IPS-11a (cell line): ENCODE data around the gene ARMCX5.

Experiments used
- H3K4me3 ChIP-seq: one replicate; pipeline ENCODE4 v1.5.1; 2013; ENCODE audit warnings: low read depth, low read length, control low read depth

ARMCX5 gene

DNA sequence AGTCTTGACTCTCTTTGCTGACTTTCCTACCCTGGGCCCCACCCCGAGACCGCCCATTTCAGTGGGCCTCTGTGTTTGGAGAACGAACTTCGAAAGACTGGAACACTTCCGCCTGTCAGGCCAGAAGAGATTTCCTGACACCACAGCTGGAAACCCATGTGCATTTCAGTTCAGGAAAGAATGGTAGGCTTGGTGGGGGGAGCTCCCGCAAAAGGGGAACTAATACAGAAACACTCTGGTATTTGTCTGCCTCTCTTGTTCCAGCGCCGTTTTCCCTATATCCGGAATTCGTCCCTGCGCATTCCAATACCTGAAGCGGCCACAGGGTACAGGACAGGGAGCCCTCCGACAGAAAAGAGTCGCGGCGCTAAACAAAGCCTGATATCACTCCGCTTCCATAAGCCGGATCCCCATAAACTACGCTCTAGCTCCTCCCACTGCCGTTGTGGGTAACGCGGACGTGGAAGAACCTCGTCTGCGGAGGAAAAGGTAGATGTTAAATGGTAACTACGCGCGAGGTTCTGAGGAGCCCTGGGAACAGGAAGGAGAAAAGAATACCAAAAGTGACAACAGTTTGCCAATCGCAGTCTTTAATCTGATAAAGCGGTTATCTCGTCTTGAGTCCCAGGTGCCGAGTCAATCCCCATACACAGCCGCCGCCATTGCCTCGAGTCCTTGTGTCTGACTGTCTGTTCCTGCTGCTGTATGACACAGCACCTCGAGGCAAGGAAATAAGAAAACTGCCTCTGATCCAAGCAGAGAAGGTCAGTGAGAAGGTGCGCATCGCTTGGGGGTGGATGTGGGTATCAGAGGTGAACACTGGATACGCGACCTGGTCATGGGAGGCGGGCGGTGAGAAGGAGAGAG, at the start of gene ARMCX5:
Gene ARMCX5 (plus strand): TSS at position 432 of the 867 bp plus-strand sequence. CDS start 2,627 bp downstream, outside the sequence.
- H3K4me3 ChIP-seq: peak within 1 kb of the TSS; percentile 77

DNA sequence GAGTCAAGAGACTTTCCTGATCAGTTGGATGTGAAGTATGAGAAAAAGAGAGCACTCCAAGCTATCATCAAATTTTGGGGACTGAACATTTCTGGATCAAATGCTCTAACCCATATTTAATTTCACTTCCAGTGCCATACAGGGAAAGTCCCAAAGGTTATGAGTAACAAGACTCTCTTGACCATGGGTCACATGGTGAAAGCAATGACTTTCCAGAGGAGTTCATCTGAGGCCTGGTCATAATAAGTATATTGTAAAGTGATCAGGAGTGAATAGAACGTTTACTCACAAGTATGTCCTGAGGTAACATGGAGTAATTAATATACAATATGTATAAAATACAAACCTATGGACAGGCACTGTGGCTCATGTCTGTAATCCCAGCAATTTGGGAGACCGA, 40.7 kb upstream of the ARMCX5 start:
- no peak overlapping the region for H3K4me3 ChIP-seq

DNA sequence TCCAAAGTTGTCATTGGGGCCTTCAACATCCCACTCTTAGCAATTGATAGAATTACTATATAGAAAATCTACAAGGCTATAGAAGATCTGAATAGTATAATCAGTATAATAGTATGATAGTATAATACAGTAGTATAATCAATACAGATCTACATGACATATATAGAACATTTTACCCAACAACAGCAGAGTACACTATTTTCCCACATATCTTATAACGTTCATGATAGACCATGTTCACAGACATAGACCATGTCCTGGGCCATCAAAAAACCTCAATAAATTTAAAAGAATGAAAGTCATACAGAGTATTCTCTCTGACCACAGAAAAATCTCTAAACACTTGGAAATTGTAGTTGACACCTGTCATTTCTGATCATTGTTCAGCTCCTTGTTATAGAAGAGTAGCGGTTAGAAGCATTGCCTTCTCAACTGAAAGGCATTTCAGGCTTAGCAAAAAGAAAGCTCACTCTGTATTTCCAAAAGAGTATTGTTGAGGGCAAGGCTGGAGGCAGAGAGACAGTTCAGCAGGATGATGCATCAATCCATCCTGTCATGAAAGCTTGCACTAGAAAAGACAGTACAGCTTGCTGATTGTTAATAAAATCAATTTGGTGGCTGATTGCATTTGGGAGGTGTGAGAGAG, 38.8 kb upstream of the ARMCX5 start:
- H3K4me3 ChIP-seq: no peak overlapping the region

DNA sequence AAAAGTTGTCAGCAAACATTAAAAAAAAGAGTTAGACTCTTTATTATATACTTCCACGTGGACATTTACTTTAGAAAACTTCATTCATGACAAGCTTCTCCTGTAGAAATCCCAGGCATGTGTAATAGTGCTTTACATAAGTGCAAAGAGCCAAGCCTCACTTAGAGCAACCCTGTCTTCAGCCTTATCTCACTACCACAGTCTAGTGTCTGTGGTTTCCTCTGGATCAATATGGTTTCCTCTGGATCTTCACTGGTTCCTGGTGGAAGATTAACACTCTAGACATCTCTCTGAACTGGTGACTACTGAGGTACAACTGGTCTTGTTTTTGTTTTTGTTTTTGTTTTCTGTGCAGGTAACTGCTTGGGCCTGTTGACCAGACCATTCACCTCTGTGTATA, 18.4 kb upstream of the ARMCX5 start:
- H3K4me3 ChIP-seq: no peak overlapping the region

DNA sequence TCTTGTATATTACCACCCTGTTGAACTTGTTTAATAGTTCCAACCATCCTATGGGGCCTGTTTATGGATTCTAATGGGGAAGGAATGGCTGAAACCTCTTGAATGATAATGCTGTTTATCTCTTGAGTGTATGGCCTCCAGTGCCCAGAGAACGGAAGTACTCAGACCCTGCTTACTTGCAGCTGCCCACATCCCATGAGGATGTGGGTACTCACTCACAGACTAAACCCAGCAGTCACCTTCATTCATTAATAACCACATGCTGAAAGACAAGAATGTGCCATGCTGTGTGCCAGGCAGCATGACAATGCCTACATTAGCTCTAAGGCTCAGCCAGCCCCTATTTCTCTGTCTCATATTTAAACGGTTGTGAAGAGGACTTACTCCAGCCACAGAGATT, 5.9 kb upstream of the ARMCX5 start:
- no peak overlapping the region for H3K4me3 ChIP-seq

DNA sequence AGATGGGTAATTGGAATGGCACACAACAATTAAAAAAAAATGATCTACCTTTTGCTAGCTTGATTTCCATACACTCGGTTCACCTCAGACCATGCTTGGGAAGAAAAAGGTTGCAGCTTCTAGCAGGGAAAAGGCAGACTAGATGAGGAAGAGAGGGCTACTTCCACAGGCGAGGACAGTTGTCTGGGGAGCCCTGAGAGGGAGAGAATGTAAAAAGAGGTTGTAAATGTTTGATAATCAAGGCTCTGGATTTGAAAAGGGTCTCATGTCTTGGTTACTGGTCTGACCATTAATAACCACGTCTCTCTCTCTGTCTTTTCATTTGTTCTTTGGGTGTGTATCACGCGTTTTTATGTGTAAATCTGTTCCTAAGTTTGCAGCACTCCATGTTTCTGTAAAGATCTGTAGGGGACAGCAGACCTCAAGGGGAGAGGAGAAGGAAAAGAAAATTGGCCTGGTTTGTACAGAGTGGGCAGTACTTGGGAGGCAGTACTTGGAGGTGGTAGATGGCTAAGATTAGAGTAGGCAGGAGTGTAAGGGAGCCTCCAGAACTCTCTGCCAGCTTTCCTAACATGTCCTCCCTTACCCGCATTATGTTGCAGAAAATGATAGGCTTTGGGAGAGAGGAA, 750 bp downstream of the ARMCX5 start:
- peak overlapping the region; percentile 77 for H3K4me3 ChIP-seq

DNA sequence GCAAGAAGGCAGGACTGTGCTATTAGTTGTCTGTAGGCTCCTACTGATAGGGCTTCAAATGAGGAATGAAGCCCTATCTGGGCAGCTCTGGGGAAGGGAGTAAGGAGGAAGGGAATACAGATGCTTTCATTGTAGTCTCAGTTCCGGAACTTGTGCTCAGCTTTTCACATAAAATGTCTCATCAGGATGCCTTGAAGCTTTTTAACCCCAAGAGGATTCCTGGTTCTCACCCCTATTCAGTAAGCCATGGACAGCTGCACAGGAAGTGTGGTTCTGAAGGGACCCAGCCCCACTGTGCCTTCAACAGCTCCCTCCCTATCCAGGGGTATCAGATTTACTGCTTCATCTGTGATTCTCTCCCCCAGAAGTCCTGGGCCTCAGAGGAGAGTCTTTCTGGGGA, 5.0 kb downstream of the ARMCX5 start:
- H3K4me3 ChIP-seq: no peak overlapping the region

DNA sequence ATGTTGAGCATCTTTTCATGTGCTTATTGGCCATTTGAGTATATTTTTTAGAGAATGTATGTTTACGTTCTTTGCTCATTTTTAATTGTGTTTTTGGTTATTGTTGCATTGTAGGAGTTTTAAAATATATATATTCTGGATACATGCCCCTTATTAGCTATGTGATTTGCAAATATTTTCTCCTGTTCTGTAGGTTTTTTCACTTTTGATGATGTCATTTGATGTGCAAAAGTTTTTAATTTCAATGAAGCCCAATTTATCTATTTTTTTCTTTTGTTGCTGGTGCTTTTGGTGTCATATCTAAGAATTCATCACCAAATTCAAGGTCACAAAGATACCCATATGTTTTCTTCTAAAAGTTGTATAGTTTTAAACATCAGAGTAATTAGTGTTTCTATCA, 6.8 kb downstream of the ARMCX5 start:
- H3K4me3 ChIP-seq: no peak overlapping the region

DNA sequence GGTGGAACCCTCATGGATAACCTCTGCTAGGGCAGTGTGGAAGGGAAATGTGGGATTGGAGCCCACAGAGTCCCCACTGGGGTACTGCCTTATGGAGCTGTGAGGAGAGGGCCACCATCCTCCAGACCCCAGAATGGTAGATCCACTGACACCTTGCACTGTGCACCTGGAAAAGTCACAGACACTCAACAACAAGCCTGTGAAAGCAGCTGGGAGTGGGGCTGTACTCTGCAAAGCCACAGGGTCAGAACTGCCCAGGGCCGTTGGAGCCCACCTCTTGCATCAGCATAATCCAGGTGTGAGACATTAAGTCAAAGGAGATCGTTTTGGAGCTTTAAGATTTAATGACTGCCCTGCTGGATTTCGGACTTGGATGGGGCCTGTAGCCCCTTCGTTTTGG, 11.6 kb downstream of the ARMCX5 start:
- H3K4me3 ChIP-seq: no peak overlapping the region

DNA sequence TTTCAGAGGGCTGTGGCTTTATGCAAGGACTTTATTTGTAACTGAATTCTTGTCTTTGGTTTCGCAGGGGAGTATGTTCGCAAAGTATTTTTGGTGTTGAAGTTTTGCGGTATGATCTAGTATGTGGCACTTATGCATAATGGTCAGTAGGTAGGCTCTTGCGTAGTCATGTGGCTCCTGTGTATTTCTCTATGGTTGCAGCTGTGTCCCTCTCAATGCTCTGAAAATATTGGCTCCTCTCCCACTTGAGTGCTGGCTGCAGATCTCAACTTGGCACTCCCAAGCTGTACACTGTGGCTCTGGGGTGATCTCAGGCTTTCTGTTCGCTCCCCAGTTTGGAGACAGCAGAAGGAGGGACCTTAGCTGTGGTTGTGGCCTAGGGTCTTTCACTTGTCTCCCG, 24.8 kb downstream of the ARMCX5 start:
- H3K4me3 ChIP-seq: no peak overlapping the region

DNA sequence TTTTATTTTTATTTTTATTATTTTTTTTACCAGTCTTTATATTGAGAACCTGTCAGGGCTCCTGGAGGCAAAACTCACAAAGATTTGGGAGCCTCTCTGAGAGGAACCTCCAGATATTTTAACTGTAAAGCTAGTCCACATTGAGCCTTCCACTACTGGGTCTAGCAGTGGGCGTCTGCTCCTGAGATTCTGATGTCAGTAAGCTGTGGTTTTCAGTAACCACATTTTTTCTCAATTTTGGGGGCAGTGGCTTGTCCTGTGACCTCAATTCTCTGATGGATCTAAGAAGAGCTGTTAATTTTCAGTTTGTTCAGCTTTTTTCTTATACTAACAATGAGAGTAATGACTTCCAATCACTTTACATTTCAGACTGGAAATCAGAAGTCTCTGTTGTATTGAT, 28.3 kb downstream of the ARMCX5 start:
- H3K4me3 ChIP-seq: no peak overlapping the region

DNA sequence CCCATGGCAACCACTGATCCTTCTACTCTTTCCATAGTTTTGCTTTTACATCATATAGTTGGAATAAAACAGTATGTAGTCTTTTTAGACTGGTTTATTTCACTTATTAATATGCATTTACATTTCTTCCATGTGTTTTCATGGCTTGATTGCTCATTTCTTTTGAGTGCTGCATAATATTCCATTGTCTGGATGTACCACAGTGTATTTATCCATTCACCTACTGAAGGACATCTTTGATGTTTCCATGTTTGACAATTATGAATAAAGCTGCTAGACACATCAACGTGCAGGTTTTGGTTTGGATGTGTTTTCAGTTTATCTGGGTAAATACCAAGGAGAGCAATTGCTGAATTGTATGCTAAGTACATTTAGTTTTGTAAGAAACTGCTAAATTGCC, 38.2 kb downstream of the ARMCX5 start:
- no peak overlapping the region for H3K4me3 ChIP-seq

DNA sequence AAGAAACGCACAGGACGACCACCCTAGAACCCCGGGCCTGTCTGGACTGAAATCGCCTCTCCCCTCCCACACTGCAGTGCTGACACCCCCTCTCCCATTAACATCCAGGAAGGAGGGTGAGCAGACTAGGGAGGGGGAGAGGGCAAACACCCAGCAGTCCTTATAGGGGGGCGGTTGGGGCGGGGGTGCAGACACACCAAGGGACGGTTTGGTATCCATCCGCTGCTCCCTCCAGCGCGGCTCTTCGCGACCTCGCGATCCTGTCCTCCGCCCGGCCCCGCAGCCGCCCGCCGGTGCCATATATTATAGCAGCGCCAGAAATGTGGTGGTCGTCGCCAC, 51.6 kb downstream of the ARMCX5 start:
- peak overlapping the region; percentile 35 for H3K4me3 ChIP-seq

DNA sequence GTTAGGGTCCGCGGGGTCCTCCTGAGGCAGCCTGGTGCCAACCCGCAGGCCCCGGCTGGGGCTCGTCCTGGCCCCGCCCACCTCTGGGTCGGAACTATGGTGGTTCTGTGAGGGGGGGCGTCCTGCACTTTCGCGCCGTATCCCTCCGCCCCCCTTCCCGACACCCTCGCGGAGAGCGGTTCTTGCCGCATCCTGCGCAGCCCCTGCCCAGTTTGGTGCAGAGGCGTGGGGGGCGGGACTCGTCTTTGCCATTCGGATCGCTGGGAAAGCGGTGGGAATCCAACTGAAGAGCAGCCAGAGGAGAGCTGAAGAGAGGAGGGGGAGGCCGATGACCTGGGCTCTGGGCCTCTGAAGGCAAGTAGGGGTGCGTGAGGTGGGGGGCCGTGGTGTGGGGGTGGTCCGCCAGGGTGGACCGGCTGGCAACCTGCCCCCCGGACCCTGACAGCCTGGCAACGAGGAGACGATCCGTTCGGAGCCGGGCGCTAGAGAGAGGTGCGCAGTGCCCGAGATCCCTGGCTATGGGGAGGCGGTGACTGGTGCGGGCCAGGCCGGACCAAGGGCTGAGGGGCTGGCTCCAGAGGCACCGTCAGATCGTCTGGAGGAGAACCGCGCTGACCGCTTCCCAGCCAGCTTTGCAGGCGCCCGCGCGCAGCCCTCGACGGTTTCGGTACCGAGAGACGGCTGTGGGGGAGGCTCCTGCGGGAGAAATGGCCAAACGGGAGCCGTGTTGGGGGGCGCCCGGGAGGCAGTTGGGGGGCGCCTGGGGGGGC, 52.1 kb downstream of the ARMCX5 start, which contains the start of gene GPRASP1:
Gene GPRASP1 (plus strand): TSS at position 242 of the 770 bp plus-strand sequence. CDS start 2,431 bp downstream, outside the sequence.
- peak within 1 kb of the TSS; percentile 35 for H3K4me3 ChIP-seq

DNA sequence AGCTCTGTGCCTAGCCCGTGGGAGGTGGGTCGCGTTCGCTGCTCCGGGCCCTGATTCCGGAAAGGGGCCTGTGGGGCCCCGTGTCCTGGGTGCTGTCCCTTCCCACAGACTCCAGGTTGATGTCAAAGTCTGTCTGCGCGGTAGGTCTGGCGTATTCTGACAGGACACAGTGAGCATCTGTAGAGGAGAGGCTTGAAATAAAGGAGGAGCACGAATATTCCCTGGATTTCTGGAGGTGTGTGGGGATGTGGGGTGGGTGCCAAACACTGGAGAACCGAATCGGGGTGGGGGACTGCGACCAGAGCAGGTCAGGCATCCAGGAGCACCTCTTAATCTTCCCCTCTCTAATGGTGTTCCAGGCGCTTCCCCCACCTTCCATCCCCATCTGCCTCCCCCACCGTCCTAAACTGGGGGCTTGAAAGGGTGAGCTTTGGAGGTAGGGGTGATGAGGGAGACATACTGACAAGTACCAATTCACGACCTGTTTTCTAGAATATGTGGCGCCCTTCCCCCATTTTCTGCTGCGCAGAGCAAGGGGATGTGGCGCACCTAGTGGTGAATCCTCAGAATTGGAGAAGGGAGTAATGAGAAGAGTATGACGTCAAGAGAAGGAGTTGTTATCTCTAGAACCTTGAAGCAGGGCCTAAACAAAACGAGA, 52.8 kb downstream of the ARMCX5 start:
- H3K4me3 ChIP-seq: peak overlapping the region; percentile 4
